ENCODE results near the gene EDN1. TPM values are rescaled to one million over a fixed set of nuclear protein-coding genes. Genes with fewer than 3 reads are reported as not detected.

EDN1 gene
- total RNA-seq, 2 experiments from 2014 or later = 0.14 TPM; not detected in 1

DNA sequence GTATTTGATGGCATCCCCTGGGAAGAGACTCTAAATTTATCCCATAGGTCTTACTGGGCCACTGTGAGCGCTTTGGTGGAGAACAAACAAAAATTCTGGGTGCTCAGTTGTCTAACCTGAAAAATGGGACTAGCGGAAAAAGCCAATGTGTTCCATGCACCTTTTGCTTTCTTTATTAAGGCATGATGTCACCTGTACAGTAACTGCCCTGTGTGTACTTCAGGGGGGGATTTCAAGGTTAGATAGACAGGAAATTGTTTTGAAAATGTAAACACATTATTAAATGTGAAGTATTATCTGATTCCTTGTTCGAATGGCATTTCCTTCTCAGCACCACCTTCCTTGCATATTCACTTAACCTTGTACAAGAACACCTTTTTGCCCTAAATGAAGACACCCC is 1.2 kb upstream of the EDN1 start:
- Mint-ChIP-seq H3K4me1 (ENCODE audit: low read depth) (peaks cover 9% of the 10 kb centered on the region), H3K27ac (no peak overlapping the region), H3K4me3 (no peak overlapping the region), H3K27me3 (peaks cover 29% of the 10 kb centered on the region), H3K36me3 (ENCODE audit: low read depth) (no peaks in the 10 kb centered on the region), H3K9me3 (no peaks in the 10 kb centered on the region)
- no peak for DNase-seq
- no peak for TF ChIP-seq CTCF (IDR thresholded peaks at IDR 0.05)
- ATAC-seq = no peak
- POLR2A ChIA-PET = interaction anchor here (0.6 kb wide), 1 partner anchor 14 kb away, joined by 3 read pairs; no protein-coding TSS in a partner anchor
- intact Hi-C loops (cut with micrococcal nuclease) = loop anchor here (5.0 kb wide), 1 partner anchor 632 kb away; no protein-coding TSS in a partner anchor
- CTCF ChIA-PET = interaction anchor here (0.7 to 4.9 kb wide), 27 partner anchors 9 to 705 kb away, joined by 3 to 57 read pairs (median 5); no protein-coding TSS in a partner anchor

DNA sequence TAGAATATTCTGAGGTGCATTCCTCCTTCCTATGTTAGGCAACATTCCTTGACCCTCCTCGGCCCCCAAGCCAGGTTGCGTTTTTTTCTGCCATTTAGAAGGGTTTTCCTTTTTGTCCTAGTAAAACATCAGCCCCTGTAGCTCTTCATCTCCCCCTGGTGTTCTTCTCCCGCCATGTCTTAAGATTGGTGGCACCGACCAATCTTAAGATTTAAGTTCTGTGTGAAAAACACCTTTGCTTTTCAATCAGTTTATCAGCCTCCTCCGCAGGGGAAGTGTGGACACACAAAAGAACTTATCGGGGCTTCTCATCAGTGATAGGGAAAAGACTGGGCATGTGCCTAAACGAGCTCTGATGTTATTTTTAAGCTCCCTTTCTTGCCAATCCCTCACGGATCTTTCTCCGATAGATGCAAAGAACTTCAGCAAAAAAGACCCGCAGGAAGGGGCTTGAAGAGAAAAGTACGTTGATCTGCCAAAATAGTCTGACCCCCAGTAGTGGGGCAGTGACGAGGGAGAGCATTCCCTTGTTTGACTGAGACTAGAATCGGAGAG is 719 bp upstream of the EDN1 start:
- Mint-ChIP-seq H3K36me3 (ENCODE audit: low read depth) (no peaks in the 10 kb centered on the region), H3K4me1 (ENCODE audit: low read depth) (peaks cover 9% of the 10 kb centered on the region), H3K9me3 (no peaks in the 10 kb centered on the region), H3K4me3 (peak overlapping the region; percentile 75), H3K27me3 (peaks cover 29% of the 10 kb centered on the region), H3K27ac (no peak overlapping the region)
- CTCF ChIA-PET = interaction anchor here (0.7 to 4.9 kb wide), 44 partner anchors 10 to 708 kb away, joined by 3 to 57 read pairs (median 4); no protein-coding TSS in a partner anchor
- ATAC-seq = peak; percentile 61
- intact Hi-C loops (cut with micrococcal nuclease) = loop anchor here (5.0 kb wide), 1 partner anchor 632 kb away; no protein-coding TSS in a partner anchor
- DNase-seq = peak; percentile 74
- TF ChIP-seq CTCF (IDR thresholded peaks at IDR 0.05) = peak; percentile 80
- POLR2A ChIA-PET = interaction anchor here (0.6 kb wide), 2 partner anchors 13 to 648 kb away, joined by 3 read pairs; no protein-coding TSS in a partner anchor

GRCh38 chr6:12291071-12291838 is 1.1 kb downstream of the EDN1 start:
- DNase-seq = no peak
- ATAC-seq = no peak
- intact Hi-C loops (cut with micrococcal nuclease) = loop anchor here (5.0 to 10.0 kb wide), 2 partner anchors 139 to 314 kb away; no protein-coding TSS in a partner anchor
- Mint-ChIP-seq H3K36me3 (ENCODE audit: low read depth) (no peaks in the 10 kb centered on the region), H3K4me3 (no peak overlapping the region), H3K27me3 (peaks cover 29% of the 10 kb centered on the region), H3K27ac (no peak overlapping the region), H3K4me1 (ENCODE audit: low read depth) (peaks cover 9% of the 10 kb centered on the region), H3K9me3 (no peaks in the 10 kb centered on the region)
- no peak for TF ChIP-seq CTCF (IDR thresholded peaks at IDR 0.05)
- ChIA-PET CTCF (interaction anchor here (0.8 to 4.9 kb wide), 24 partner anchors 8 to 707 kb away, joined by 3 to 57 read pairs (median 6); no protein-coding TSS in a partner anchor), POLR2A (no interaction called here)

- ChIA-PET POLR2A (no interaction called here), CTCF (interaction anchor here (3.9 kb wide), 1 partner anchor 12 kb away, joined by 32 read pairs; no protein-coding TSS in a partner anchor)
- H3K9me3 Mint-ChIP-seq = no peaks in the 10 kb centered on the region
- no peak overlapping the region for H3K4me3 Mint-ChIP-seq
- peaks cover 9% of the 10 kb centered on the region for H3K4me1 Mint-ChIP-seq (ENCODE audit: low read depth)
- intact Hi-C loops (cut with micrococcal nuclease) = loop anchor here (5.0 to 10.0 kb wide), 2 partner anchors 140 to 313 kb away; no protein-coding TSS in a partner anchor
- peaks cover 29% of the 10 kb centered on the region for H3K27me3 Mint-ChIP-seq
- no peak for TF ChIP-seq CTCF (IDR thresholded peaks at IDR 0.05)
- no peak overlapping the region for H3K27ac Mint-ChIP-seq
- no peak for DNase-seq
- no peak for ATAC-seq
- no peaks in the 10 kb centered on the region for H3K36me3 Mint-ChIP-seq (ENCODE audit: low read depth)
Observed at GRCh38 chr6:12291839-12292604, 1.9 kb downstream of the EDN1 start.
